Skin of body (tissue), 3 donors: ENCODE results near the gene KDM5C. TPM values are rescaled to one million over a fixed set of nuclear protein-coding genes. Genes with fewer than 3 reads are reported as not detected.
"Not testable (repeated sequence)": the region's sequence is repeated elsewhere in the genome, so short reads cannot be mapped to it uniquely, and the experiment has no call there.

Experiments used
- DNase-seq: peaks from one replicate; lab custom pipeline; 2025; lab: John Stamatoyannopoulos, UW
- small RNA-seq: library from RNA; depleted of rRNA; stranded (forward); fragments of <200 nt; gene quantifications from one replicate; pipeline ENCODE3, GENCODE V24; 2014; ENCODE audit warnings: low replicate concordance
- total RNA-seq: library from RNA; depleted of rRNA; stranded (reverse); fragments of >200 nt; gene quantifications from one replicate; pipeline ENCODE4 v1.2.3, GENCODE V29; 2014

KDM5C gene
- total RNA-seq, 1 donor from 2014 or later: 105 TPM

GRCh38 chrX:53193093-53193492, 31.9 kb downstream of the KDM5C start:
- DNase-seq: no peak

GRCh38 chrX:53190363-53190960, 34.5 kb downstream of the KDM5C start:
- DNase-seq: no peak

- DNase-seq: no peak
Measured at GRCh38 chrX:53188763-53189162, 36.2 kb downstream of the KDM5C start.

GRCh38 chrX:53186351-53186750, 38.7 kb downstream of the KDM5C start:
- DNase-seq: no peak

GRCh38 chrX:53184836-53185235, 40.2 kb downstream of the KDM5C start:
- no peak for DNase-seq

GRCh38 chrX:53171356-53171755, 53.7 kb downstream of the KDM5C start:
- no peak for DNase-seq

GRCh38 chrX:53166103-53166502, 58.9 kb downstream of the KDM5C start:
- DNase-seq: no peak

GRCh38 chrX:53164566-53164965, 60.4 kb downstream of the KDM5C start:
- DNase-seq: not testable (repeated sequence)

- DNase-seq: no peak
Measured at GRCh38 chrX:53163436-53163835, 61.6 kb downstream of the KDM5C start.

GRCh38 chrX:53160297-53160983, 64.6 kb downstream of the KDM5C start:
- DNase-seq: no peak

GRCh38 chrX:53159184-53159583, 65.8 kb downstream of the KDM5C start:
- DNase-seq: no peak

- no peak for DNase-seq
Measured at GRCh38 chrX:53156207-53156596, 68.8 kb downstream of the KDM5C start.

GRCh38 chrX:53155512-53156206, 69.3 kb downstream of the KDM5C start:
- DNase-seq: no peak

- DNase-seq: no peak
Measured at GRCh38 chrX:53153581-53153980, 71.4 kb downstream of the KDM5C start.

Small RNA genes within 50 kb of the gene (small RNA-seq; reads per million reads assigned to genes)
- gene AL139396.1 (not detected), gene MIR6894 (0.07 reads per million), gene MIR6895 (not detected)

Other genes starting within 250 kb of the KDM5C start
- 4.8 TPM for gene GPR173, start 176.4 kb downstream of the KDM5C start, total RNA-seq
- 16.9 TPM for gene TSPYL2, start 142.8 kb downstream of the KDM5C start, total RNA-seq
- 15.1 TPM for gene KANTR, start 131.1 kb downstream of the KDM5C start, total RNA-seq
- 6.6 TPM for gene IQSEC2, start 56.4 kb upstream of the KDM5C start, total RNA-seq
- gene SMC1A, start 197.4 kb upstream of the KDM5C start, total RNA-seq: 22.3 TPM
- gene RIBC1, start 197.7 kb upstream of the KDM5C start, total RNA-seq: 0.49 TPM
- gene HSD17B10, start 209.2 kb upstream of the KDM5C start, total RNA-seq: 37.2 TPM